ENCODE results near the gene HELZ2.
"Not testable (repeated sequence)": the region's sequence is repeated elsewhere in the genome, so short reads cannot be mapped to it uniquely, and the experiment has no call there.

The HELZ2 gene

DNA sequence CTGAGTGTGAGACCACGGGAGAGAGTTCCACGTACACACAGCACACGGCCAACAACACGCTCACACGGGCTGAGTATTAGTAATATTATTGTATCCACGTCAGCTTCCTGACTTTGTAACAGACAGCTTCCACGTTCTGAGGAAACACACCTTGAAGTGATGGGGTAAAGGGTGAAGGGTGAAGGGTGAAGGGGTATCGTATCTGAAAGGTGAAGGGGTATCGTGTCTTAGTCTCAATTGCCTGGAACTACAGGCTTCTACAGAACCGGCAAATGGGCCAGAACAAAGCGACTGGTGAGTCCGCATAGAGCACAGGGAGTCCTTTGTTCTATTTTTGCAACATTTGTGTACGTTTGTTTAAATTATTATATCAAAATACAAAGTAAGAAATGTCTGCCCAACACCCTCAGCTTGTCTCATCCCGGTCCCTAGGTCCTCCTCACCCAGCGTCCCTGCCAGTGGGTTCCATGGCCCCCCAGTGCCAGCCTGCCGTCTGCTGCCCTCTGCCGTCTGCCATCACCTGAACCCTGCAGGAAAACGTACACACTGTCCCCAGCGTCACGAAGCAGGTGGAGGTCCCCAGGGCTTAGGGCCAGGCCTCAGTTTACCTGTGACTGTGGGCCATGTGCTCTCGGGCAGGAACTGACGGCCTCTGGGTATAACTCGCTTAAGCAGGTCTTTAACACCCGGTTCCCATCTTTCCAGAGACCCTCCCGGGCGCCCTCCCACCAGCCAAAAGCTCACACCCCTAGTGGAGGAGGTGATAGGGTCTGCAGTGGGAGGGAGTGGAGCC lies 4.4 kb upstream of the HELZ2 start:
- no peak for DNase-seq

DNA sequence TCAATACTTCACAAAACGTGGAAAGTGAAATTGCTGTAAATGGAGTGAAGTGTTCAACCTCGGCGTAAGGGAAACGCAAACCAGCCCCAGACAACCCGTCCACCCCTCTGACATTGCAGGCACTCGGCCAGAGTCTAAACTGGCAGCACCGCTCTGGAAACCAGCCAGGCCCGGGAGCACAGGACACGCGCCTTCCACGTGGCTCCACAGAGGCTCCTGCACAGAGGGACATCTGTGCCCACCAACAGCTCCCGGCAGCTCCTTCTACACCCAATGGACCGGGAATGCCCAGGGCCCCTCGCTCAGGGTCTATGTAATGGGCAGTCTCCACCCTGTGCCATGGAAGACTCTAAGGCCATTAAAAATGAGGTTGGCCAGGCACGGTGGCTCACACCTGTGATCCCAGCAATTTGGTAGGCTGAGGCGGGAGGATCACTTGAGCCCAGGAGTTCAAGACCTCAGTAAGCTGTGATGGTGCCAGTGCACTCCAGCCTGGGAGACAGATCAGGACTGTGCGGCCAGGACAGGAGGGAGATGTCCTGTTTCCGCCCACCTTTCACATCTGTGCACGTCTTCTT lies 3.4 kb upstream of the HELZ2 start:
- DNase-seq: peak; percentile 26

DNA sequence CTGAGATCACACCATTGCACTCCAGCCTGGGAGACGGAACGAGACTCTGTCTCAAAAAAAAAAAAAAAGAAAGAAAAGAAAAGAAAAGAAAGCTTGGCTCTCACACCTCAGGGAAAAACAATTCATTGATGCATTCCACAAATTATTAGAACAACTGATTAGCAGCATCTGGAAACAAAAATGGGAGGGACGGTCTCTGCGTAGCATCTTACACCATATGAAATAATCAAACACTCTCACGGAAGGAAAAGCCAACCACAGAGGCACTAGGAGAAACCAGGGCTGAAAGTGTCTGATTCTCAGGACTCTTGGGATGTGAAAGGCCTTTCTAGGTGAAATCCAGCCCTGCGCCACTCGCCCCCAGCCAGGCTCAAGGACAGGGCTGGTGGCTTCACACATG lies 2.3 kb upstream of the HELZ2 start:
- no peak for DNase-seq

DNA sequence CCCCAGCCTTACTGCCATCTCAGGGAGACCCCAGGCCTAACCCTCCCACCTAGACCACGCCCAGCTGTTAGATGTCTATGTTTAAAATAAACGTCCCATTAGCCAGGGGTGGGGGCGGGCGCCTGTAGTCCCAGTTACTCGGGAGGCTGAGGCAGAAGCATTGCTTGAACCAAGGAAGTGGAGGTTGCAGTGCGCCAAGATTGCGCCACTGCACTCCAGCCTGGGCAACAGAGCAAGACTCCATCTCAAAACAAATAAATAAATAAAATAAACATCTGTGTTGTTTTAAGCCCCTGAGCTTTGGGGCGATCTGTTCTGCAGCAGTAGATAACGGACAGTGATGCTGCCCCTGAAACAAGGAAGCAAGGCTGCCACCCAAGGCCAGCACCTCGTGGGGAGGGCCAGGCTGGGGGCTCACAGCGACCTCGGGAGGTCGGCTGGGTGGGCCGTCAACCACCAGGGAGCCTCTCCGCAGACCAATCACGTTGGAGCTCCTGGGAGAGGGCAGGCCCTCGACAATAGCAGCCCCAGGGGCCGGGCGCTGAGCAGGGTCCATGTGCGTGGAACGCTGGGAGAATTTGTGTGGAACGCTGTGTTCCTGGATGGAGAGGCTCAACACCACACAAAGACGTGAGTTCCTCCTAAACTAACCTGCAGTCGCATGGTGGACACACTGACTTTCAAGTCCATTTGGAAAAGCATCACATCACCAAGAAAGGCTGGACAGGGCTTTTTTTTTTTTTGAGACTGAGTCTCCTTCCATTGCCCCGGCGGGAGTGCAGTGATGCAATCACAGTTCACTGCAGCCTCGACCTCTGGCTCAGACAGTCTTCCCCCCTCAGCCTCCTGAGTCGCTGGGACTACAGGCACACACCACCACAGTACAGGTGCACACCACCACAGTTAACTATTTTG lies 1.0 kb upstream of the HELZ2 start:
- no peak for DNase-seq

DNA sequence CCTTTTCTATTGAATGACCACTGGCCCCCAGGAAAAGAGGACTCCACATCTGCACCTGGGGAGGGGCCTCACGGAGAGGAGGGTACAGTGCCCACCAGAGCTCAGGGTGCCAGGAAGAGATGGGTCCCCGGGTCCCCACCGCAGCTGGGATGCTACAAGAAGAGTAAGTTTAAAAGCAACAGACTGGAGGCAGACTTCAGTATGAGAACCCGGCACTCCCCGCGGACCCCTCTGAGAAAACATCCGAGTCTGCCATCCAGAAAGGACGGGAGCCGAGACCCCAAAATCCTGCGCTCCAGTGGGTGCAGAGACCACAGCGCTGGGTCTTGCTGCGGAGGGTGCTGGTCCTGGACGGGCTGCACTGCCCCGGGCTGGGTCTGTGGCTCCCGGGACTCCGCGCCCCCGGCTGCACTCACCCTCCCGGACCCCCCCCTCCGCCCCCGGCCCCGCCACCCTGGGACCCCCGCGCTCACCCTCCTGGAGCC lies 350 bp downstream of the HELZ2 start:
- DNase-seq: no peak

DNA sequence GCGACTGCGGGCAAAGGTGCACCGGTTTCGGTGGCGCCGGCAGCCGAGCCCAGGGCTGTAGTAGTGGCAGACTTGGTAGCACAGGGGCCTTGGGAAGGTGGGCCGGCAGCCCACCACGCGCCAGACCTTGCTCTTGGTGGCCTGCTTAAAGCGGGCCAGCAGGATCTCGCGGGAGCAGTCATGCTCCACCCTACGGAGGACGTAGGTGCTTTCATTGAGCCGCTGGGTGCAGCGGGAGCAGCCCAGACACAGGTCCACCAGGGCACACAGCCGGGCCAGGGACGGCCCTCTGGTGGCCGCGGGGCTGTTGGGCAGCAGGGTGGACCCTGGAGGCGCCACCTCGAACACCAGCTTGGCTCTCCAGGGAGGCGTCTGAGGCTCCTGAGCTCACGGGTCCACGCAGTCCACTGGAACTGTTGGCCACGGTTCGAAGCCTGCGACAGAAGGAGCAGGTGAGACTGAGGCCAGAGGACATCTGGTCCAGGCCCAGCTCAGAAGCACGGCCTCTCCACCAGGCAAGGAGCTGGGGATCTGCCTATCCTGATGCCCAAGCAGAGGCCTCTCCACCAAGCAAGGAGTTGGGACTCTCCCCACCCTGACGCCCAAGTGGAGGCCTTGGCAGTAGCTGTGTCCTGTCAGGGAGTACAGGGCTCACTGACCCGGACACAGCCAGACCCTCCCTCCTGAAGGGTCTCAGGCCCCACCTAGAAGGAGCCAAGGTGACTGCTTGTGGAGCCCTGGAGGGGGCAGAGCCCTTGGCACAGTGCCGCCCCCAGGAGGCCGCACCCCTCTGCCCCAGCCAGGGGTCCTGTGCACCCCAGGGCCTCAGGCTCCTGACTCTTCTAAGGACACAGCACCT lies 1.0 kb downstream of the HELZ2 start:
- no peak for DNase-seq

DNA sequence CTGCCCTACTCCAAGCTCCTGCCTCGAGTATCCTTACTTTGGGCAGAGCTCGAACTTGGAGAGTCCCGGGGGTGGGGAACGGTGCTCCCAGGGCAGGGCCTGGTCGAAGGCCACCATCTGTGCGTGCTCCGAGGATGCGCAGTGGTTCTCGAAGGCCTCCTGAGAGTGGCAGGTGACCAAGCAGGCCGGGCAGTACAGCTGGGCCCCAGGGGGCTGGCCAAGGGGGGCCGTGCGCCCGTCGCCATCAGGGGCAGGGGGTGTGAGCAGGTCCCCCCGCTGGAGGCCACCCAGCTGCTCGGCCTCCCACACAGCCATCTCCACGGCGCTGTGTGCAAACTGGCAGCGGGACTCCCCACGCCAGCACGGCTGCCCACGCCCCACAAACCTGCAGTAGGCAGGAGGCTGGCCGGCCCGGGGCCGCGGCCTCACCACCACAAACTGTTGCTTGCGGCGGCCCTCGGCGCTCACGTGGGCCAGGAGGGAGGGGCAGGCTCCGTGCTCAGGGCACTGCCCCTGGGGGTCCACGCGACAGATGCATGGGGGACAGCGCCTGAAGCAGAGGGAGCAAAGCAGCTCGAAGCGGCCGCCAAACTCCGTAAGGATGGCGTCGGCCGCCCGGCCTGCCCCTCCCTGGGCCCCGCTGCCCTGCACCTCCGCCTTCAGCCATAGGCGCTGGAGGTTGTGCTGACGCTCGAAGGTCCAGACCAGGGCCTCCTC lies 1.8 kb downstream of the HELZ2 start:
- no peak for DNase-seq

DNA sequence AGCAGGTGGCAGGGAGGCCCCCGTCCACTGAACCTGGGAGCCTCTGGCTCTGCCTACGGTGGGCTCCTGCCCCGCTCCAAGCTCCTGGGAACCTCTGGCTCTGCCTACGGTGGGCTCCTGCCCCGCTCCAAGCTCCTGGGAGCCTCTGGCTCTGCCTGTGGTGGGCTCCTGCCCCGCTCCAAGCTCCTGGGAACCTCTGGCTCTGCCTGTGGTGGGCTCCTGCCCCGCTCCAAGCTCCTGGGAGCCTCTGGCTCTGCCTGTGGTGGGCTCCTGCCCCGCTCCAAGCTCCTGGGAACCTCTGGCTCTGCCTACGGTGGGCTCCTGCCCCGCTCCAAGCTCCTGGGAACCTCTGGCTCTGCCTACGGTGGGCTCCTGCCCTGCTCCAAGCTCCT lies 3.0 kb downstream of the HELZ2 start:
- DNase-seq: not testable (repeated sequence)

DNA sequence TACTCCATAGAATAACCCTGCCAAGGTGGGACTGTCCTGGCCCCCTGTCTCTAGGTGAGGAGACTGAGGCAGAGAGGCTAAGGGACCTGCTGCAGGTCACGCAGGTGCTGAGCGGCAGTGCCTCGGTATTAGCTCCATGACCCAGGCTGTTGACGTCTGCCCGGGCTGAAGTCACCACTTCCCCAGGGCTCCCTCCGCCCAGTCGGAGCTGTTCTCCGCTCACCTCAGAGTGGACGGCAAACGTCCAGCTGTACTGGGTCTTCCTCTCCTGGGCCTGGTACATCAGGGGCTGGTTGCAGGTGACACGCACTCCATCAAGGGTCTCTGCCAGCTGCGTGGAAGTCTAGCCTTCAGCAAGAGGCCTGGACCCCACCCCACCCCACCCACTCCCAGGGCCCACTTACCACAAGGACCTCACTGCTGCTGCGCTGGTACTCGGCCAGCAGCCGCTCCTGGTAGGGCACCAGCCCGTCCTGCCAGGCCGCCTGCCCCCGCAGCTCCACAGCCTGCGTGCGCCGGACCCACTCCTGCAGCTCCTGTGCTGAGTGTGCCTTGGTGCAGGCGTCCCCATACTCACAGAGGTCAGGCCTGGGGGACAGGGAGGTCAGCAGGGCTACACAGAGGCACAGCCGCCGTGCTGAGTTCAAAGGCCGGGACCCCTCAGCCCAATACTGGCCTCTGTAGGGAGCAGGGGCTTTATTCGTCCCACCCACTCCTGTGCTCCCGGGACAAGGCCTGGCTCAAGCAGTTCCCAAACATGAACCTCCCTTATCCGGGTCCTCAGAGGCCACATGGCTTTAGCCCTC lies 3.6 kb downstream of the HELZ2 start:
- no peak for DNase-seq

DNA sequence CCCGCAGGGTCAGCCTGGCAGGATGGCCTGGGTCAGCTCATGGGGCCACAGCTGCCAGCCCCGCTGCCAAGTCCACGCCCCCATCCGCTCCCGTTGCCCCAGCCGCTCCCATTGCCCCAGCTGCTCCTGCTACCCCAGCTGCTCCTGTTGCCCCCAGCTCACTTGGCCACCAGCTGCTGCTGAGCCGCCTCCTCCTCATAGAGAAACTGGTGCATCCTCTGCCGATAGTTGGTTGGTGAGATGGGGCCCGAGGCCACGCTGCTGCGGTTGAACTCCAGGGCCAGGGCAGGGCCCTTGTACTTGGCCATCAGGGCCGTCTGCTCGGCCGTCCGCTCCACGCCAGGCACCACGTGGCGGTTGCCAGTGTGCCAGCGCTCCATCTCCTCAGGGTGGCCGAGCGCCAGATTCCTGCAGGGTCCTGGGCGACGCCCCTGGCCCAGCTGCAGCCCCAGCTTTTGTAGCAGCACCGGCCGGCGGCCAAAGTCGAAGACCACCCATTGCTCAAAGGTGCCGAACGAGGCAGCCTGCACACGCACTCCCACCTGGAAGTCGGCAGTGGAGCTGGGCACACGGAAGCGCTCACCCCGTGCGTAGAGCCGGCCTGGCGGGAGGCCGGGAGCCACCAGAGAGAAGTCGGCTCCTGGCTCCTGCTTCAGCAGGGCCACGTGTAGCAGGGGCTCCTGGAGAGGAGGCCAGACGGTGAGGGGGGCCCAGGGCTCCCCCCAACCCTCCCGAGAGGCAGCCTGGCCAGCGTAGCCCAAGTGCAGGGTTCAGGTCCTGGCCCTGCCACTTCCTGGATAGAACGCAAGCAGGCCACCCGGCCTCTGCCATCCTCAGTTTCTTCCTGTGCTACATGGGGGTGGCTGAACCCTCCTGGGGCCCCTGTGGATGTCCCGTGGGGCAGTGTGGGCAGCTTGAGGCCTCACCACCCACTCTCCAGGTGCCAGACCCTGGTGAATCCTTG lies 4.8 kb downstream of the HELZ2 start:
- no peak for DNase-seq

DNA sequence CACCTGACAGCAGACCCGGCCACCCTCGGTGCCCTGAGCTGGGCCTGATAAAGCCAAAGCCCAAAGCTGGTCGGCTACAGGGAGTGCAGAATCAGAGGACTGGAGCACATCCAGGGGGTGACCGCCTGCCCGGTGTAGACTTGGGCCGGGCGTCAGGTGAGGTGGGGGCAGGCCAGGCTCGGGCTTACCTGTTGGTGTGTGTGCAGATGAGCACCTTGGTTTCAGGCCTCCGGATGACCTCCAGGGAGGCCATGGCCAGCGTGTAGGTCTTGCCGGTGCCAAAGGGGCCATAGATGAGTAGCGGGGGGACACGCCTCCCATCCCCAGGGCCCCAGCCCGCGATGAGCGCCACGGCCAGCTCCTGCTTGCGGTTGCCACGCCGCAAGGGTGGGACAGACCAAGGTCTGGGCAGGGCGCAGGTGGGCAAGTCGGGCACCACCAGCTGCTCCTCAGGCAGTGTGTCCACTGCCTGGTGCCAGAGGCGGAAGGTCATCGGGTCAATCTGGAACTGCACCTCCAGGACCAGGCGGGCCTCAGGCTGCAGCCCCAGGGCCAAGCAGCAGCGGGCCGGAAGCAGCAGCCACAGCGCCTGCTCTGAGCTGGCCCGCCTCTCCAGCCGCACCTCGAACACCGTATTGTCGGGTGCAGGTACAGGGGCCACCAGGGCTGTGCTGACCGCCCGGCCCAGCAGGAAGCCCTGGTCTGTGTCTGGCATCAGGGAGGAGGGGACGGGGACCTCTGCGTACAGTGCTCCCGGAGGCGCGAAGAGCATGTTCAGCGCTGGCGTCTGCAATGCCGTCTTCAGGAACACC lies 5.7 kb downstream of the HELZ2 start:
- no peak for DNase-seq

DNA sequence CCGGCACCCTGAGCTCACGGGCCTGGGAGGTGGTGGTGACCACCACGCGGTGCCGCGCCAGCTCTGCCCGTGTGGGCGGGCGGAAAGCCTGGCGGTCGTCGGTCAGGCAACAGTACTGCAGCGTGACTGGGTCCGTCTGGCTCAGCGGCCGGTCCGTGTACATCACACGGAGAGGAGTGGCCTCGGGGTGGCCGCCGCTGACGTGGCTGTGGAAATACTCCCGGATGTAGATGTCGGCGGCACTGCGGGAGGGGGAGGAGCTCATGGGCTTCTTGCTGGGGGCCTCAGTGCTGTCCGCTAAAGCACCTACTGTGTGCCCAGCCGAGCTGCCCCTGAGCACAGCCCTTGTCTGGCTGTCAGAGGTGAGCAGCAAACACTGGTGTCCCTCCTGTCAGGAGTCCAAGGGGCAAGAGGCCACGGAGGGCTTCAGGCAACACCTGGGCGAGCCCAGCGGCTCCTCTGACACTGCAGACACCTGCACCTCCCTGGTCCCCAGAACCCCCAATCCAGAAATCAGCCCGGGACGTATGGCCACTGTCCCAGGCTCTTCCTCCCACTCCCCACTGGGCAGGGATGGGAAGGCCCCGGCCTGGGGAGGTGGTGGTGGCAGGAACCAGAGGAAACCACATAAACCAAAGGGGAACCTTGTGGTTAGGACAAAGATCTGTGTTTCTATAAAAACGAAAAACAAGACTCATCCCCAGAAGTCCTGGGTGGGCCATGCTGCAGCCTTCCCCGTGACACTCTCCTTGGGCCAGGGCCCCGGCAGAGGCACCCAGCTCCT lies 6.5 kb downstream of the HELZ2 start:
- DNase-seq: no peak

DNA sequence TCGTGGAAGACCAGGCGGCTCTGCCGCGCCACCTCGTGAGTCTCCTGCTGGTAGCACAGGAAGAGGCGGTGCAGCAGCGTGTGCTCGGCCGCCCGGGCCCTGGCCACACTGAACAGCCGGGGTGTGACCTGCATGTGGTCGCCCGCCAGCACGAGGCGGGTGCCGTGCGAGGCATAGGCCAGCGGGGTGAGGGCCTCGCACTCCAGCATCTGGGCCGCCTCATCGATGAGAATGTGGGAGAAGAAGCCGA lies 7.0 kb downstream of the HELZ2 start:
- DNase-seq: no peak

DNA sequence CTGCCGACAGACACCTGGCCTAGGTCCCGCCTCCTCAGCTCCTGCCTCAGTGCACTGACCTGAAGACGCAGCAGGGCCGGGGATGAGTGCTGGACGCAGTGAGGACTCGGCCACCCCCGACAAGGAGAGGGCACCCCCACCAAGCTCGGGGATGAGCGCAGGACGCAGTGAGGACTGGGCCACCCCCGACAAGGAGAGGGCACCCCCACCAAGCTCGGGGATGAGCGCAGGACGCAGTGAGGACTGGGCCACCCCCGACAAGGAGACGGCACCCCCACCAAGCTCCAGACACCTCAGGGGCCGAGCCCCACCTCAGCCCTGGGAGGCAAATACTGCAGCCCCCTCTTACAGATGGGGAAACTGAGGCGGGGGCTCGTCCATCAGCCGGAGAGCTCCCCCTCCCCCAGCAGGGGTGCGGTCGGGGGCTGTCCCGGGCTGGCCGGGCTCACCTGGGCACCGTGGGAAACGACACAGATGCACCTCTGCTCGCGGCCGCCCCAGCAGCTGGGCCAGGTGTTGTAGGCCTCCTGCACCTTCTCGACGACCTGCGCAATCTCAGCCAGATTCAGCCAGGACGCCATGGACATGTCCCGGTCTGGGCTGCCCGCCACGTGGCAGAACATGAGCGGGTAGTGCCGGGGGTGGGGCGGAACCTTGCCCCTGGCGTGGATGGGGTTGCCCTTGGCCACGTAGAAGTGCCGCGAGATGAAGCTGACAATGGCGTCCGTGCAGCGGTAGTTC lies 7.5 kb downstream of the HELZ2 start:
- no peak for DNase-seq

DNA sequence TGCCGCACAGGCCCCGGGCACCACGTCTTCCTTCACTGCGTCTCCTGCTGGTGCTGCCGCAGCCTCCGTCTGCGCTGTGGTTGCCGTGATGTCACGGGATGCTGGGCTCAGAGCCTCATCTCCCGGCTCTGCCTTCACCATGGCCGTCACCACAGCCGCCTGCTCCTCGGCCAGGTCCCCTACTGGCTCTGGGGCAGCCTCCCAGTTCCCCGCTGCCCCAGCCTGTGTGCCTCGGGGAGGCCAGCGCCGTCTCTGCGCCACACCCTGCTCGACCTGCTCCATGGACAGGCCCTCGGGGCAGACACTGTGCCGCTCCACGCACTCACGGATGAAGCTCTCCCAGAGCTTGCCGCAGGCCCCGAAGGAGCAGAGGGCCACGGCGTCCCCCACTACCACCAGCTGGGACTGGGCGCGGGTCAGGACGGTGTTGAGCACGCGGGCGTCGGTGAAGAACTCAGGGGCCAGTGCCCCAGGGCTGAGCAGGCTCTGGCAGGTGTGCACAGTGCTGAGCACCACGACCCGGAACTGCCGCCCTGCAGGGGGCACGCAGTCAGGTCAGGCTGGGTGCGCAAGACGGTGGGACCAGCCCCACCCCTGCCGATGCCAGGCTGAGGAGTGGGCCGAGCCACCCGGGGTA lies 8.2 kb downstream of the HELZ2 start:
- DNase-seq: no peak

DNA sequence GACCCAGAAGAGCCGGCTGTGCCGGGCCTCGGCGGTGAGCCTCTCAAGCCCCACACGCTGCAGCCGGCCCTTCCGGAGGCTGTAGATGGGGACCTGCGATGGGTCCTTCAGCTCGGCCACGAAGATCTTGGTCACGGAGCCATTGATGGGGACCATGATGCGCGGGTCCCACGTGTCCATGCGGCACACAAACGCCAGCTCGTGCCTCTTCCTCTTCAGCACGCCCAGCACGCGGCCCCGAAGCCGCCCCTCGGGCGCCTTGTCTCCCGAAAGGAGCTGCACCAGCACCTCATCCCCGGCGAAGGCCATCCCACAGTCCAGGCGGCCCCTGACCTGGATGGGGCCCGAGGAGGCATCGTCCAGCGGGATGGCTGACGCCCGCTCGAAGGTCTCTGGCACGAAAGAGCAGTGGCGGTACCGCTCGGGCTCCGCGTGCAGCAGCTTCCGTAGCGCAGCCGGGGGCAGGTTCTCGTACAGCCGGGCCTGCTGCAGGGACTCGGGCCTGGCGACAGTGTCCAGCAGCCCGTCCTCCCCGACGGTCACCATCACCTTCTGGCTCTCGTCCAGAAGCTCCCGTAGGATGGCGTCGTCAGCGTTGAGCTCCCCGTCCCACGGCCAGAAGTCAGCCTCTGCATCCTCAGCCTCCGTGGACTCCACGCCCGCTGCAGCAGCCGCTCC lies 8.9 kb downstream of the HELZ2 start:
- no peak for DNase-seq
